HG03108 (cell line): ENCODE data around the gene SGK1.
"Not testable (repeated sequence)": the region's sequence is repeated elsewhere in the genome, so short reads cannot be mapped to it uniquely, and the experiment has no call there.

Experiments
- ATAC-seq: cut with Tn5 transposase; IDR thresholded peaks from one replicate; pipeline ENCODE4 v1.9.1; 2021; ENCODE audit warnings: moderate library complexity; ENCODE audit not compliant: unreplicated experiment

Gene SGK1

DNA sequence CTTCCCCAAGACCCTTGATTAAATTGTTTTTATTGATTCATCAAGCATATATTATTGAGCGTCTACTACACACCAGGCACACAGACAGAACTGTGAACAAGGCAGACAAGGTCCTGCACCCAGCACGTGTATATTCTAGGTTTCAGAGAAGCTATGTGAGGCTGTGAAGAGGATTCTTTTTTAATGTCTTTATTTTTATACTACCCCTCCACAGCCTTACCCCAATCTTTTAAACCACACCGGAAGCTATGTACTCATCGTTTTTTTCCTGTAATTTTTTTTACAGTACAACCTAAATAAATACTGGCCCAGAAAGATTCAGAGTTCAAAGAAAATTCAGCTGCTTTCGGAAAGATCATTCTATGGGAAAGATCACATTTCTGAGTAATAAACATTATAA lies 10.0 kb downstream of the SGK1 start:
- ATAC-seq: no peak

DNA sequence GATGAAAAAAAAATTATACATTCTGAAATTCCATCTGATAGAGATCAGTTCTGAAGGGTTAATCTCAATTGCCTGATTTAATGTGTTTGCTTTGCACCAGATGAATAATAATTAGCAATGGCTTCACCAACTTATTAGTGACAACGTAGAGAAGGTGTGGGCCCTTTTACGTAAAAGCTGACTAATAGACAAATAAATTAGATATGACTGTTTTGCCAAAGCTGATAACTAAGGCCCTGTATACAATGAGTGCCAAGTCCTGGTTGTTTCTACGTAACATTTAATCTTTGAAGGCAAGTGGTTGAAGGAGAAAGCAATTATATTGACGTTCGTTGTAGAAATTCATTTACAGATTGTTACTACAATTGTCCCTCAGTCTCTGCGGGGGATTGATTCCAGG lies 10.8 kb downstream of the SGK1 start:
- no peak for ATAC-seq

DNA sequence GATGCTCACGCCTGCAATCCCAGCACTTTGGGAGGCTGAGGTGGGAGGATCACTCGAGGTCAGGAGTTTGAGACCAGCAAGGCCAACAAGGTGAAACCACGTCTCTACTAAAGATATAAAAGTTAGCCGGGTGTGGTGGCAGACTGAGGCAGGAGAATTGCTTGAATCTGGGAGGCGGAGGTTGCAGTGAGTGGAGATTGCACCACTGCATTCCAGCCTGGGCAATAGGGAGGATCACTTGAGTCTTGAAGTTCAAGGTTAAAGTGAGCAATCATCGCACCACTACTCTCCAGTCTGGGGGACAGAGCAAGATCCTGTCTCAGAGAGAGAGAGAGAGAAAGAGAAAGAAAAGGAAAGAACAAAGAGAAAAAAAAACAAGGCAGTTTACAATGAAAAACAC lies 13.5 kb downstream of the SGK1 start:
- not testable (repeated sequence) for ATAC-seq

DNA sequence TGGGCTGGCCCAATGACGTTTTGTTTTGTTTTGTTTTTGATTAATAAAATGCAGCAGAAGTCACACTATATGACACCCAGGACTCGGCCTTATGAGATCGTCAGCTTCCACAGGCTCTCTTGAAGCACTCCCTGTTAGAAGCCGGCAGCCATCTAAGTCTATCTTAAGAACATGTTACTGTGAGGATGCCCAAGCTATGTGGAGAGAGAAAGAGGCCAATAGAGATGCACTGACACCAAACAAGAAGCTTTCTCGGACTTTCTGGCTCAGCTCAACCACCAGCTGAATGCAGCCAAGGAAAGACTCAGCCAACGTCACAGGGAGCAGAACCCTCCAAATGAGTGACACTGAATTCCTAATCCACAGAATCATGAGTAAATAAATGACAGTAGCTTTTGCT lies 14.0 kb downstream of the SGK1 start:
- no peak for ATAC-seq

DNA sequence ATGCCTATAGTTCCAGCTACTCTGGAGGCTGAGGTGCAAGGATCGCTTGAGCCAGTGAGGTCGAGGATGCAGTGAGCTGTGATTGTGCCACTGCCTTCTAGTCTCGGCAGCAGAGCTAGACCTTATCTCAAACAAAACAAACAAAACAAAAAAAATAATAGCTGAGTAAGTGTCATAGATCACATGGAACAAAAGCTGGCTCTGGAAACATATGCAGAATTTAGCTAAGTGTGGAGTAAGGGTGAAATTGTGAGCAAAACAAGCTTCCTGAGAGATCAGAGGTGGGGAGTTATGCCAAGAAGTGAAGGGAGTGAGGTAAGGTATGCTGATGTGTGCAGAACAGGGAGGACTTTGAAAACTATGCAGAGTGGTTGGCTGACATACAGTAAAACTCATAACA lies 18.7 kb downstream of the SGK1 start:
- ATAC-seq: no peak

DNA sequence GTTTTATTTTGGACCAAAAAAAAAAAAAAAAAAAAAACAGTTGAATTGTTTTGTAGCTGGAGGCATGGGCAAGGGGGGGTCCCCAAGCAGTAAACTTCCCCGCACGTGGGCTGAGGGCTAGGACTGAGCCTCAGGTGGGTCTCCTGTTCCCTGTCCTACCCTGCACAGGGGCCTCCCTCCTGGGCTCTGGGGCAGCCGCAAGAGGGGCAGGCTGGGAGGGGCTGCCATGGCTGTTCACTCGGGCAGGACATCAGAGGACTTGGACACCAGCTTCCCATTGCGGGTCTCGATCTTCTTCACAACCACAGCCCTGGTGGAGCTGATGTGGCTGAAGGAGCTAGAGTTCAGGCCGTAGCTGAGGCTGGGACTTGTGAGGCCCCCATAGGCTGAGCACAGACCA lies 21.1 kb downstream of the SGK1 start:
- ATAC-seq: no peak

DNA sequence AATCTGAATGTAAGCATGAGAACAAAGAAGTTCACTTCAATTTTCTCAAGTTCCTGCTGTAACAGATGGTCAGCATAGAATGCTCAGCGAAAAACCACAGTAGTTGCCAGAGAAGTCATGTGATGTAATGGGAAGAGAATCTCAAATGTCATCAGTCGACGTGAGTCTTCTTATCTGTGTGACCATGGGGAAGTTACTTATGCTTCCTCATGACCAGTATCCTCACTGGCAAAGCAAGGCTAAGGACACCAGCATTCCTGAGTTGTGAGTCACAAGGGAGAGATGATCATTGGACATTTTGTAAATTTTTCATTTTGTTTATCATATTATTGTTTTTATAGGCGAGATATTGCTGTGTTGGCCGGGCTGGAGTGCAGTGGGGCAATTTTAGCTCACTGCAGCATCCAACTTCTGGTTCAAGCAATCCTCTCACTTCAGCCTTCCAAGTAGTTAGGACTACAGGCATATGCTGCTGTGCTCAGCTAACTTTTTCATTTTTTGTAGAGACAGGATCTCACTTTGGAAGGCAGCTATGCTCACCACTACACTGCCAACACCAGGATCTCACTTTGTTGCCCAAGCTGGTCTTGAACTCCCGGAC lies 21.9 kb downstream of the SGK1 start:
- ATAC-seq: peak; percentile 72

DNA sequence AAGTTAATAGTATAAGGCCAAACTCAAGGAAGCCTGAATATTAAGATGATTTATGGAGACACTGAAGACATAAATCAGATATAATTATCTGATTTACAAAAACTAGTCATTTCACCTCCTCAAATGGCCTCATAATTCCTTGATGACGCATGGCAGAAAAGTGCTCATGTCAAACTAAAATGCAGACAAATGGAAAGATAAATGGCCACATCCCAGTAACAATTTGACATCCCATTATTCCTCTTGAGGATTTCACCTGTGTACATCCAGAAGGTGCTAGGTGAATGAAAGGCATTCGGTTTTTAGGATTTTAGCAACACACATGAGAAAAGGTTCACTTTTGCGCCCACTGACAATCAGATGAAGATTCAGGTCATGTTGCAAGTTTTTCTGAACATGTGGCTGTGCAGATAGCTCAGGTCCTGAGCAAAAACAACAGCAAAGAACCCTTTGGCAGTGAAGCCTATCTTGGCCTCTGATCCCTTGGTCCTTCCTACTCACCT lies 24.2 kb downstream of the SGK1 start:
- ATAC-seq: no peak

DNA sequence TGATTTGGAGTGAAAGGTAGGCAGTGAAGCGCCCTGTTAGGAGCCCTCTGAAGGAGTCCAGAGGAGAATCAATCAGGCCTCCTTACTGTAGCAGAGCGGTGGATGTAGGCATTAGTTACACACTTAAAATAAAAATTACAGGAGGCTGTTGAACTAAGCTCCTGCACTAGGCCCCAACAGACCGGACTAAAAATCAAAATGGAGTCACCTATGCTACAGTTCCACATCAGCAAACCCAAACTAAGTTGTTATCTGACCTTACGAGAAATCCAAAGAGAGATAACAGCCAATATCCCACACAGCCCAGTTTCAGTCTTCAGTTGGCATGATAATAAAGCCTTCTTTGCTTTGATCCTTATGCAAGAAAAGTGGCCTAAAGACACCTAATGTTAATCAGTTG lies 26.8 kb downstream of the SGK1 start:
- ATAC-seq: no peak

DNA sequence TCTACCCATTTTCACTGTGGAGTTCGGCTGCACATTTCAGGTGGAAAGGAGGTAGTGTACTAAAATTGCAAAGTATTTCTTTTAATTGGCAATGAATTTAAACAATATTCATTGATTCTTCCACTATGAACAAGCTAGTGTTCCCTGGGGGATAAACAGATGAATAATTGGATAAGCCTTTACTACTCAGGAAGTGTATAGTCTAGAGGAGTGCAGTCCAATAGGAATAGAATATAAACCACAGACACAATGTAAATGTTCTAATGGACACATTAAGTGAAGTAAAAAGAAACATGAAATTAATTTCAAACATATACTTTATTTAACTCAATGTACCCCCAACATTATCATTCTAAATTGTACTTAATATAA lies 28.7 kb downstream of the SGK1 start:
- no peak for ATAC-seq

DNA sequence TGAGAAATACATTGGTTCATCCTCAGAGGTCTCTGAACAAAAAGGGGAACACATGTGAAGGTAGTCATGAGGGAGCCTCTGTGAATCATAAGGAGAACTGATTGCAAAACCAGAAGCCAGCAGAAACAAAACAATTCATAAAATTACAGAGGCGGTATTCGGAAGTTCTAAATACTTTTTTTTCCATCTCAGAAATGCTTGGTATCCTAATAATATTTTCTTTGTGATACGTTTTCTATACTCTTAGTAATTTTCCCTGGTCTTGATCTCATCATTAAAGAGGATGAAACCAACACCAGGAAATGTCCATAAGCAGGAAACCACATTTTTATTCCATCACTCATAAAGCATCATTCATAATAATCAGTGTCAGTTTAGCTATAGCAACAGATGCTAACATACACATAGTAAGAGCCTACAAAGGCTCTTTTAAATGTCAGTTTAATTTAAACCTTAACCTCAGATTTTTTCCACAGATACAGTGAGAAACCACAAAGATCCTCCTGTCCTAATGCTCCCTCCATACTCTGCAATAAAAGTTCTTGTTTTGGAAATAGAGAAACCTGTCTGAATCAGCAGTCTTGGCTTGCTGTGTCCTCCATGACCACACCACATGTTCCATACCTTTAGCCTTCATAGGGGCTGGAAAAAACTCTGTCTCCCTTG lies 29.2 kb downstream of the SGK1 start:
- ATAC-seq: peak; percentile 55

DNA sequence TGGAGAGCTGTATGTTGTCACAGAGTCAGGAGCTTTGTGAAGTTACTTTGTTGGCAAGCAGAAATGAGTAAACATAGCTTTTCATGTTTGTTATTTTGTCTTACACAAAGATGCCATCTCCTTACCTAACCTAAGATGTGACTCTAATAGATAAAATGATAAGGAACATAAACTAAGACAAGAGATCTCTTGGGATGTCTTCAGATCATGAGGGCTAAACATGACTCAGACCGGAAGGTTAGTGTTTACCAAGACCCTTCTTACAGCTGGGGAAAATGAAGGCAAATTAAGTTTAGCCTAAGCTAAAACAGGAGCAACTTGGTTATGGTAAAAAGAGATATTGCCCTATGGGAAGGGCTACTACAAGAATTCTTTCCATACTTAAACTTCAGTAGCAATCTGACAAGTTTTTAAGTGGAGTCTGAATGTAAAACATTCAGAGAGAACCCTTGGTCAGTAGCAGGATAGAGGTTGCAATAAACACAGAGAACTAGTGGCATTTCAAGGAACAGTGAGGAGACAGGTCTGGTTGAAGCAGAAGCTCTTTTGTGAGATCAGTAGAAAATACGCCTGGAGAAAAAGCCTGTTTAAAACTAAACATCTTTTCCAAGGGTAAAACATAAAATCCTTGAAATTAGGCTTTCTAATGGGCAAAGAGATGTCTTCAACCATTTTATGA lies 29.9 kb downstream of the SGK1 start:
- peak; percentile 59 for ATAC-seq

DNA sequence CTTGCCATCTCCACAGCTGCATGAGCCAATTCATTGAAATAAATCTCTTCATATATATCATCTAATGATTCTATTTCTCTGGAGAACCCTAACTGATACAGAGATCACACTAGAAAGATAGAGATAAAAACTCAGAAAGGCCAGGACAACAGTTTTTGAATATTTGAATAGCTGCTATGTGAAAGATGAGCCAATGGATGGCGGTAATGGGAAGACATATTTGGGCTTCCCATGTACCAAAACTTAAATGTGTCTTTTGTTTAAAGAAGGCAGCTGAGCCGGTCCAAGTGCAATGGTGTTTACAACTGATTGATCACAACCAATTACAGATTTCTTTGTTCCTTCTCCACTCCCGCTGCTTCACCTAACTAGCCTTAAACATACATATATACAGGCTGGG lies 35.1 kb downstream of the SGK1 start:
- no peak for ATAC-seq

DNA sequence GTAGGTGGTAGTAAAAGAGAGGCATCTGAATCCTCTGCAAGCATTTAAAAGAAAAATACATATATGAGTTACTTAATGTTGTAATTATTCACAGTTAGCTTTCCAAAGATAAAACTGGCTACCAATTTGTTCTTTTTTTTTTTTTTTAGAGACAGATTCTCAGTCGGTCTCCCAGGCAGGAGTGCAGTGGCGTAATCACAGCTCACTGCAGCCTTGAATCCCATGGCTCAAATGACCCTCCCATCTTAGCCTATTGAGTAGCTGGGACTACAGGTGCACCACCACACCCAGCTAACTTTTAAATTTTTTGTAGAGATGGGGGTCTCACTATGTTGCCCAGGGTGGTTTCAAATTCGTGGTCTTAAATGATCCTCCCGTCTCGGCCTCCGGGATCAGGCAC lies 36.5 kb downstream of the SGK1 start:
- no peak for ATAC-seq

DNA sequence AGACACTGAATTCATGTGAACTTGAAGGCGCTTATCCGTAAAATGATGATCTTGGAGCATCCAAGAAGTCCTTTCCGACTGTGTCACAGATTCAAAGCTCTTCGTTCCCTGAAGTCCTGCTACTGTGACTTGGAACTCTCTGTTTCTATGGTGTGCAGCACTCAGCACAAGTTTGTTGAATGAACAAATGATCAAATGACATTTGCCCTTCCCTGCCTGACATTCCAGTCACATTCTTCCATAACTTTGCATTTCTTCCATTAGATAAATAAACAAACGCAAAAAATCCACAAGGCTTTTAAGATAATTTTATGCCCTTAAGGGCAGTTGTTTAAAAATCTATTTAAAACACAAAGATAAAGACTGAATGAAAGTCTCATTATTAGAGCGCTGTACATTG lies 39.9 kb downstream of the SGK1 start:
- no peak for ATAC-seq

DNA sequence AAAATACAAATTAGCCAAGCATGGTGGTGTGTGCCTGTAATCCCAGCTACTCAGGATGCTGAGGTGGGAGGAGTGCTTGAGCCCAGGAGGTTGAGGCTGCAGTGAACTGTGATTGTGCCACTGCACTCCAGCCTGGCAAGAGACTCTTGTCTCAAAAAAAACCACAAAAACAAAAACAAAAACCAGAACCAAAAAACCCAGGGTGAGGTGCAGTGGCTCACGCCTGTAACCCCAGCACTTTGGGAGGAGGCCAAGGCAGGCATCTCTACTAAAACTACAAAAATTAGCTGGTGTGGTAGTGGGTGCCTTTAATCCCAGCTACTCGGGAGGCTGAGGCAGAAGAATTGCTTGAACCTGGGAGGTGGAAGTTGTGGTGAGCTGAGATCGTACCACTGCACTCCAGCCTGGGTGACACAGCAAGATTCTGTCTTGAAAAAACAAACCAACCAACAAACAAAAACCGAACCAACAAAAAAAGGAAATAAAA lies 41.0 kb downstream of the SGK1 start:
- ATAC-seq: not testable (repeated sequence)

DNA sequence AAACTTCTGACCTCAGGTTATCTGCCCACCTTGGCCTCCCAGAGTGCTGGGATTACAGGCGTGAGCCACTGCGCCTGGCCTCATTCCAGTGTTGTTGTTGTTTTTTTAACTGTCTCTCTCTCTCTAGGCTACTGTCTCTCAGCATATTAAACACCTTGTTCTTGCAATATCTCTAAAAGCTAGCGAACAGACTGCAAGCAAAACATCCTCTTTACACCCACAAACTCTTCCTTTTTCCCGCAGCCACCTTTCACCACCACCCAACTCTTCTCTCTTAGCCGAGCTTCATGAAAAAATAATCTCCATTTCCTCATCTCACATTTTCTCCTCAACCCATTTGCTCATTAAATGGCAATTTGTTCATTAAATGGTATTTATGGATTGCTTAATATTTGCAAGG lies 45.5 kb downstream of the SGK1 start:
- ATAC-seq: no peak

DNA sequence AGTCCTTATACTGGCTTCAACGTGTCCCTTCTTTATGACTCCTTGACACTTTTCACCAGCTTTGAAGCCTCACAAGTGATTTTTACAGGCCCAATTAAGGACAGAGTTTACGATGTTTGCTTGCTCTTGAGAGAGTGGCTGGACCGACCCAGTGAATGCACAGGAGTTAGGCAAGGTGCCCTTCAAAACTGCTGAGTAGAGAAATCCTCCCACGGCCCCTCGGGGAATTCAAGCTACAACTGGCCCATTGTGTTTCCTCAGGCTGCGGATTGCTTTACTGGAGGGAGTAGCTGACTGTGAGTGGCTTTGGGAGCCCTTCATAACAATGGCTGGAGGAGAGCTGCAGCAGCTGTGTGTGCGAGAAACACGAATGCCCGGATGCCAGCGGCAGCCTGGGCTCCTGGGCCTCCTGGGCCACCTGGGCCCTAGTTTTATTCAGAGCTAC lies 50.0 kb downstream of the SGK1 start:
- no peak for ATAC-seq

DNA sequence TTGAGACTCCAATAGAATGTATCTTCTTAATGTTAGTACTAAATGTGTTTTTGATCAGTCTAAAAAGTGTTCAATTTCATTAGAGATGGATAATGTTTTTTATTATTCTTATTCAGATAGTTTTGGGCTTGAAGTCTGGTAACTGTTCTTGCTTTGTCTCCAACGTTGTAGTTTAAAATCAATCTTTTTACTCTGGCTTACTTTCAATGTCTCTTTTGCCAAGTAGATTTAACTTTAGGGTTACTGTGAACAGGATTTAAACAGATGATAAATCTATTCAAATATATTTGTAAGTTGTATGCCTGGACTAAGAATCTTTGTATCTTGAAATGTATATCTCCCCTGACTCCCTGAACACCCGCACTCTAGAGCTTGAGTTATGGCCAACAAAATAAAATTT lies 51.1 kb downstream of the SGK1 start:
- ATAC-seq: no peak

DNA sequence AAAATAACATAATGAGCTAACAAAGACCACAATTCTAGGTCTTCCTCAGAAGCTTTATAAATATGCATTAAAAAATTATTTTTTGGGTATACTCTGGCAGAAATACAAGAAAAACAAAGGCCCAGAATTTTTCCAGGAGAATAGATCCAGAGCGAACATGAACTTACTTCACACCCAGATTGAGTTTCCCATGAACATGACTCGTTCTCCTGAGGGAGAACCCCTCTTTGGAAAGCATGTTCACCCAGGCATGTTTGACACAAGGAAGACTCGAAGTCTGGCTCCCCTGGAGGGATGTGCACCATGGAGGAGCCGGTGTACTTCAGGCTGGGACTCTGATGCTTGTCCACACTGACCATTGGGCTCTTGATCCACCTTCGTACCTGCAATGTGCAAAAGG lies 56.1 kb downstream of the SGK1 start:
- no peak for ATAC-seq

DNA sequence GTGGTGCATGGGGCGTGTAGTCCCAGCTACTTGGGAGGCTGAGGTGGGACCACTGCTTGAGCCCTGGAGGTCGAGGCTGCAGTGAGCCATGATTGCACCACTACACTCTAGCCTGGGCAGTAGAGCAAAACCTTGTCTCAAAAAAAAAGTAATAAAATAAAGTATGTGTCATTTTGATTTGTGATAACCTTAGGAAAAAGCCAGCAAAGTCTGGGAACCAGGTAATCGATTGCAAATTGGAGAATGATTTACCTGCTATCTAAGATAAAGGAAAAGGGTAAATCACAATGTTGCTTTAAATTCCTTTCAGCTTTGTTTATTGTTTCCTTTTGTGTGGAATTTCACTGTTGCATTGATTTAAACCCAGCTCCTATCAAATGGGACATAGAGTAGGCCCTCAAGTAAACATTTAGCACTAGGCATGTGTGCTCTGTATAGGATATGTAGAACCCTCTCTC lies 59.0 kb downstream of the SGK1 start:
- ATAC-seq: no peak

DNA sequence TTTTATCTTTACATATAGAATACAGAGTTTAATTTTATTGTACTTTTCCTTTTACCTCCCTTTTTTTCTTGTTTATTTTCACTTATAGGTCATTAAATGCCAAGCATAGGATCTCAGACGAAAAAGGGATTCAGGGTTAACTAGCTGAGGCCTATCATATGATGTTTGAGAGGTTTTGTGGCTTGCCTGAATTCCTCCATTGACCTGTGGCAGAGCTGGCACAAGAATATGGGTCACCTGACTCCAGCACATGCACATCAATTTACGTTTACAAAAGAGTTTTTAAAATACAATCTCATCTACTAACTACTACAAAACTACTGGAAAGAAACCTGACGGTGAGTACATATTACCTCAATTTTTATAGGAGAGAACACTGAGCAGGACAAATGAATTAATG lies 60.4 kb downstream of the SGK1 start:
- ATAC-seq: no peak
